ENCODE data around the gene SPINT2. TPM values are rescaled to one million over a fixed set of nuclear protein-coding genes. Genes with fewer than 3 reads are reported as not detected.
A peak's percentile ranks its signal among the peaks of the same experiment; 100 is the strongest.

Gene SPINT2
- total RNA-seq, 1 donor from 2014 or later, result 171 TPM

DNA sequence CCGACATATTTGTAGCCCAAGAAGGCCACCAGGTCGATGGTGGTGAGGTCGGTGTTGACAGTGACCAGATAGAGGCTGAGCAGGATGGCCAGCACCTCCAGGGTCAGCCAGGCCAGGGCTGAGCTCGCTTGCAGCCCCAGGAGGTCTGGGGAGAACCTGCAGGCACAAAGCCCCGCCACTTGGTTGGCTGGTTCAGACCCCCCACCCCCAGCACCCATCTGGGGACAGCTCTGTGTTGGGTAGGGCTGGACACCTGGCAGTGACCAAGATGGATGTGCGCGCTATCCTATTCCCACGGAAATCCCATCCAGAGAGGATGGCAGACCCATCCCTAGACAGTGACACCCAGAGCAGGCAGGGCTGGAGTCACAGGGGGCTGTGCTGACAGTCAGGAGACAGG is 43.2 kb downstream of the SPINT2 start:
- Histone ChIP-seq H4K20me1 (ENCODE audit: insufficient read depth, low read length) (peaks cover 20% of the 10 kb centered on the region), H3K4me3 (ENCODE audit: insufficient read depth, low read depth, low read length) (no peak overlapping the region), H3K9me3 (ENCODE audit: insufficient read depth, low read depth, low read length) (no peaks in the 10 kb centered on the region), H3K27me3 (ENCODE audit: insufficient read depth, low read length) (no peaks in the 10 kb centered on the region), H3K79me2 (ENCODE audit: insufficient read depth, low read length) (peaks cover 20% of the 10 kb centered on the region), H3K4me1 (ENCODE audit: insufficient read depth, low read length) (peaks cover 6% of the 10 kb centered on the region), H3K36me3 (ENCODE audit: insufficient read depth, low read length) (no peaks in the 10 kb centered on the region), H3K27ac (ENCODE audit: low read depth, low read length) (no peak overlapping the region), H3K4me2 (ENCODE audit: low read length) (no peak overlapping the region), H2AFZ (ENCODE audit: low read depth, low read length) (no peak overlapping the region), H3K9ac (ENCODE audit: low read length) (no peak overlapping the region)
- H3K4me3 Mint-ChIP-seq (ENCODE audit: unreplicated experiment), result no peak overlapping the region
- no peak for DNase-seq (ENCODE audit: low read depth)
- TF ChIP-seq, protein P1, sequence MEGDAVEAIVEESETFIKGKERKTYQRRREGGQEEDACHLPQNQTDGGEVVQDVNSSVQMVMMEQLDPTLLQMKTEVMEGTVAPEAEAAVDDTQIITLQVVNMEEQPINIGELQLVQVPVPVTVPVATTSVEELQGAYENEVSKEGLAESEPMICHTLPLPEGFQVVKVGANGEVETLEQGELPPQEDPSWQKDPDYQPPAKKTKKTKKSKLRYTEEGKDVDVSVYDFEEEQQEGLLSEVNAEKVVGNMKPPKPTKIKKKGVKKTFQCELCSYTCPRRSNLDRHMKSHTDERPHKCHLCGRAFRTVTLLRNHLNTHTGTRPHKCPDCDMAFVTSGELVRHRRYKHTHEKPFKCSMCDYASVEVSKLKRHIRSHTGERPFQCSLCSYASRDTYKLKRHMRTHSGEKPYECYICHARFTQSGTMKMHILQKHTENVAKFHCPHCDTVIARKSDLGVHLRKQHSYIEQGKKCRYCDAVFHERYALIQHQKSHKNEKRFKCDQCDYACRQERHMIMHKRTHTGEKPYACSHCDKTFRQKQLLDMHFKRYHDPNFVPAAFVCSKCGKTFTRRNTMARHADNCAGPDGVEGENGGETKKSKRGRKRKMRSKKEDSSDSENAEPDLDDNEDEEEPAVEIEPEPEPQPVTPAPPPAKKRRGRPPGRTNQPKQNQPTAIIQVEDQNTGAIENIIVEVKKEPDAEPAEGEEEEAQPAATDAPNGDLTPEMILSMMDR (IDR thresholded peaks at IDR 0.05; ENCODE audit: insufficient read depth, low read depth, low read length), result no peak
- TF ChIP-seq EZH2 (IDR thresholded peaks at IDR 0.05; ENCODE audit: insufficient read depth, low read length), result no peak
- no peak overlapping the region for H3K27ac Mint-ChIP-seq (ENCODE audit: unreplicated experiment)
- H3K4me1 Mint-ChIP-seq (ENCODE audit: low read depth, unreplicated experiment), result peaks cover 8% of the 10 kb centered on the region
- H3K27me3 Mint-ChIP-seq (ENCODE audit: low read depth, unreplicated experiment), result no peaks in the 10 kb centered on the region
- H3K9me3 Mint-ChIP-seq (ENCODE audit: unreplicated experiment), result no peaks in the 10 kb centered on the region
- peaks cover 9% of the 10 kb centered on the region for H3K36me3 Mint-ChIP-seq (ENCODE audit: low read depth, unreplicated experiment)
- no peak for FAIRE-seq

DNA sequence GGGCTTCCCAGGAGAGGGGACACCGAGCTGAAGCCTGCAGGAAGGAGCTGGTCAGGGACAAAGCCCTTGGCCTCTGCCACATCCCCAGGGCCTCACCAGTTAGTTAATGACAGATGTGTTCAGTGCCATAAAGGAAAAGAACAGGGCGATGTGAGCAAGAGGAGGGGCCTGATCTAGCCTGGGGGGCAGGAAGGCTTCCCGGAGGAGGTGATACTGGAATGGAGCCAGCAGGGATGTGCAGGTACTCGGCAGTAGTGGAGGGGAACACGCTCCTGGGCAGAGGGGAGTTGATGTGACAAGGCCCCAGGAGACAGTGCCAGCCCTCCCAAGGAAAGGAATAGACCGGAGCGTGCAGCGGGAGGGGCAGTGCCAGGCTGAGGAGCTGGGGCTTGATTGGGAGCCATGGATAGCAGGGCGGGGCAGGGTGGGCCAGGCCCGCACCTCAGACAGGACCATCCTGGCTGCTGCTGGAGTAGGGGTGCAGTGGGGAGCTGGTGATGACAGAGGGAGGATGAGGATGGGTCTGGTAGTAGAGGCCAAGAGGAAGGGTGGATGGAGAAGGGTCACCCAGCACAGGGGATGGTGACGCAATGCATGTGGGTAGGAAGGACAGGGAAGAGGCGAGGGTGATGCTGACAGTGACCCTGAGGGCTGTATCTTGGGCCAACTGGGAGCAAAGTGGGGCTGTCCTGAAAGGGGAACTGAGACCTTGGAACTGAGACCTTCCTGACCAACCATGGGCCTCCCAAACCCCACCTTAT is 43.8 kb downstream of the SPINT2 start:
- Mint-ChIP-seq H3K27ac (ENCODE audit: unreplicated experiment) (no peak overlapping the region), H3K36me3 (ENCODE audit: low read depth, unreplicated experiment) (peaks cover 9% of the 10 kb centered on the region), H3K4me3 (ENCODE audit: unreplicated experiment) (peak overlapping the region; percentile 40), H3K9me3 (ENCODE audit: unreplicated experiment) (no peaks in the 10 kb centered on the region), H3K4me1 (ENCODE audit: low read depth, unreplicated experiment) (peaks cover 6% of the 10 kb centered on the region), H3K27me3 (ENCODE audit: low read depth, unreplicated experiment) (no peaks in the 10 kb centered on the region)
- FAIRE-seq, result no peak
- Histone ChIP-seq H3K4me1 (ENCODE audit: insufficient read depth, low read length) (peaks cover 6% of the 10 kb centered on the region), H3K4me3 (ENCODE audit: insufficient read depth, low read depth, low read length) (no peak overlapping the region), H2AFZ (ENCODE audit: low read depth, low read length) (no peak overlapping the region), H4K20me1 (ENCODE audit: insufficient read depth, low read length) (peaks cover 23% of the 10 kb centered on the region), H3K27me3 (ENCODE audit: insufficient read depth, low read length) (no peaks in the 10 kb centered on the region), H3K4me2 (ENCODE audit: low read length) (no peak overlapping the region), H3K36me3 (ENCODE audit: insufficient read depth, low read length) (no peaks in the 10 kb centered on the region), H3K9me3 (ENCODE audit: insufficient read depth, low read depth, low read length) (no peaks in the 10 kb centered on the region), H3K9ac (ENCODE audit: low read length) (no peak overlapping the region), H3K79me2 (ENCODE audit: insufficient read depth, low read length) (peaks cover 23% of the 10 kb centered on the region), H3K27ac (ENCODE audit: low read depth, low read length) (no peak overlapping the region)
- TF ChIP-seq EZH2 (IDR thresholded peaks at IDR 0.05; ENCODE audit: insufficient read depth, low read length), result no peak
- TF ChIP-seq, protein P1 (IDR thresholded peaks at IDR 0.05; ENCODE audit: insufficient read depth, low read depth, low read length), result no peak
- DNase-seq (ENCODE audit: low read depth), result no peak
